ENCODE results near the gene RIMBP2. TPM values are rescaled to one million over a fixed set of nuclear protein-coding genes. Genes with fewer than 3 reads are reported as not detected.
"Not testable (repeated sequence)": the region's sequence is repeated elsewhere in the genome, so short reads cannot be mapped to it uniquely, and the experiment has no call there.

Gene RIMBP2
- total and polyA plus RNA-seq, 4 donors = 0.05 to 2.9 (median 0.95) TPM

DNA sequence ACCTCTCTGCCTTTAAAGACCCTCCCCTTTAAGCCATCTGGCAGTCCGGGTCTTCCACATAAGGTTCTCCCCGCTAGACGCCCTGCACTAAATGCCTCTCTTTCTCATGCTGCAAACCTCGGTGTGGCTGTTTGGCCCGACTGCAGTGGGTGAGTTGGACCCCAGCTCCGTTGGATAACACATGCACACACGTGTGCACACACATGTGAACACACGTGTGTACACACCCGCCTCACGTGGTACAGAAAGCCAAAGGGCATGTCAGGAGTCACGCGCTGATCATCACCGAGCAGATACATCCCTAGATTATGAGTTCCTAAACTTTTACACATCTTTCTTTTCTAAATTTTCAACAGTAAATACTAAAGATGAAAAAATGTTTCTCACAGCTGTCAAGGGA is 68.3 kb downstream of the RIMBP2 start:
- no peaks in the 10 kb centered on the region for H3K4me1 ChIP-seq (ENCODE audit: control insufficient read depth in 5 of 5, insufficient read depth in 5 of 5, low read length in 5 of 5)
- no peaks in the 10 kb centered on the region for H3K36me3 ChIP-seq (ENCODE audit: control insufficient read depth in 4 of 4, insufficient read depth in 4 of 4, low read length in 4 of 4)
- DNase-seq = no peak
- H3K9me3 ChIP-seq (ENCODE audit: control insufficient read depth in 4 of 4, insufficient read depth in 3 of 4, low read length in 3 of 4) = peaks cover 0 to 2% (median 0%) of the 10 kb centered on the region in 4 donors
- H3K27me3 ChIP-seq (ENCODE audit: control insufficient read depth in 3 of 3, insufficient read depth in 3 of 3, low read length in 2 of 3) = peaks cover 0 to 7% (median 0%) of the 10 kb centered on the region in 3 donors
- 82 to 87% methylated on average over 13 of the region's 13 CpGs for WGBS, 2 donors
- TF ChIP-seq, protein P1, sequence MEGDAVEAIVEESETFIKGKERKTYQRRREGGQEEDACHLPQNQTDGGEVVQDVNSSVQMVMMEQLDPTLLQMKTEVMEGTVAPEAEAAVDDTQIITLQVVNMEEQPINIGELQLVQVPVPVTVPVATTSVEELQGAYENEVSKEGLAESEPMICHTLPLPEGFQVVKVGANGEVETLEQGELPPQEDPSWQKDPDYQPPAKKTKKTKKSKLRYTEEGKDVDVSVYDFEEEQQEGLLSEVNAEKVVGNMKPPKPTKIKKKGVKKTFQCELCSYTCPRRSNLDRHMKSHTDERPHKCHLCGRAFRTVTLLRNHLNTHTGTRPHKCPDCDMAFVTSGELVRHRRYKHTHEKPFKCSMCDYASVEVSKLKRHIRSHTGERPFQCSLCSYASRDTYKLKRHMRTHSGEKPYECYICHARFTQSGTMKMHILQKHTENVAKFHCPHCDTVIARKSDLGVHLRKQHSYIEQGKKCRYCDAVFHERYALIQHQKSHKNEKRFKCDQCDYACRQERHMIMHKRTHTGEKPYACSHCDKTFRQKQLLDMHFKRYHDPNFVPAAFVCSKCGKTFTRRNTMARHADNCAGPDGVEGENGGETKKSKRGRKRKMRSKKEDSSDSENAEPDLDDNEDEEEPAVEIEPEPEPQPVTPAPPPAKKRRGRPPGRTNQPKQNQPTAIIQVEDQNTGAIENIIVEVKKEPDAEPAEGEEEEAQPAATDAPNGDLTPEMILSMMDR (IDR thresholded peaks at IDR 0.05; ENCODE audit: control extremely low read depth, extremely low read depth) = no peak
- H3K9ac ChIP-seq (ENCODE audit: insufficient read depth in 1 of 2, low read length in 2 of 2) = no peak overlapping the region
- no peak for ATAC-seq (ENCODE audit: insufficient read depth, low FRiP score)
- H3K27ac ChIP-seq (ENCODE audit: low read depth in 1 of 2, low read length in 1 of 2) = no peak overlapping the region
- H3K4me3 ChIP-seq = no peak overlapping the region

DNA sequence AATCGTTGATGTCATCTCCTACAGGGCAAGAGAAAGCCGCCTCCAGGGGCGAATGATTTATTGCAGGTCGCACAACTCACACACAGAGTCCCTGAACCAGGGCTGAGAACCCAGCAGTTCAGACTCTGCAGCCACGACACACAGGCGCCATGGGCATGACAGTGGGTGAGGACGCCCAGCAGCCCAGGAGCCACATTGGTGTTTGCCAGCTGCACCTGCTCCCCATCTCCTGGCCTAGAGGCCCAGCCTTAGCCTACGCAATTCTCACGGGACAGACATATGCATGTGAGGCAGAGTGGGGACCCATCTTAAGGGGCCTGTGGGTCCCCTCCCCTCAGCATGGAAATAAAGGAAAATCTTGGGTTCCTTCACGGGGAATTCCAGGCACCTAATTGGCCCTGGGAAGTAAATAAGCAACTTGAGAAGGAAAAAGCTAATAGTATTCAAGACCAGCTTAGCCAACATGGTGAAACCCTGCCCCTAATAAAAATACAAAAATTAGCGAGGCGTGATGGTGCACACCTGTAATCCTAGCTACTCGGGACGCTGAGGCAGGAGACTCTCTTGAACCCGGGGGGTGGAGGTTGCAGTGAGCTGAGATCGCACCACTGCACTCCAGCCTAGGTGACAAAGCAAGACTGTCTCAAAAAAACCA is 69.3 kb downstream of the RIMBP2 start:
- Histone ChIP-seq H3K9ac (ENCODE audit: insufficient read depth in 1 of 2, low read length in 2 of 2) (no peak overlapping the region), H3K4me1 (ENCODE audit: control insufficient read depth in 5 of 5, insufficient read depth in 5 of 5, low read length in 5 of 5) (no peaks in the 10 kb centered on the region), H3K27me3 (ENCODE audit: control insufficient read depth in 3 of 3, insufficient read depth in 3 of 3, low read length in 2 of 3) (peaks cover 0 to 7% (median 0%) of the 10 kb centered on the region in 3 donors), H3K4me3 (no peak overlapping the region), H3K9me3 (ENCODE audit: control insufficient read depth in 4 of 4, insufficient read depth in 3 of 4, low read length in 3 of 4) (peaks cover 0 to 2% (median 0%) of the 10 kb centered on the region in 4 donors), H3K36me3 (ENCODE audit: control insufficient read depth in 4 of 4, insufficient read depth in 4 of 4, low read length in 4 of 4) (no peaks in the 10 kb centered on the region), H3K27ac (ENCODE audit: low read depth in 1 of 2, low read length in 1 of 2) (no peak overlapping the region)
- TF ChIP-seq, protein P1 (IDR thresholded peaks at IDR 0.05; ENCODE audit: control extremely low read depth, extremely low read depth) = no peak
- DNase-seq = no peak
- 85 to 89% methylated on average over 16 of the region's 16 CpGs for WGBS, 2 donors
- ATAC-seq (ENCODE audit: insufficient read depth, low FRiP score) = no peak

DNA sequence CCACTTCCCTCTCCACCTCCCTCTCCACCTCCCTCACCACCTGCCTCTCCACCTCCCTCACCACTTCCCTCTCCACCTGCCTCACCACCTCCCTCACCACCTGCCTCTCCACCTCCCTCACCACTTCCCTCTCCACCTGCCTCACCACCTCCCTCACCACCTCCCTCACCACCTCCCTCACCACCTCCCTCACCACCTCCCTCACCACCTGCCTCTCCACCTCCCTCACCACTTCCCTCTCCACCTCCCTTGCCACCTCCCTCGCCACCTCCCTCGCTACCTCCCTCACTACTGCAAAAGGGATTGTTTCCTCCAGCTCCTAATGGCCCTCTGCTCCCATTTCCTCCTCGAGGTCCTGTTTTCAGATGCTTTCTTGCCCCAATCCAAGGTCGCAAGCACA is 69.9 kb downstream of the RIMBP2 start:
- not testable (repeated sequence) for H3K27me3 ChIP-seq (ENCODE audit: control insufficient read depth in 3 of 3, insufficient read depth in 3 of 3, low read length in 2 of 3); H3K27ac ChIP-seq (ENCODE audit: low read depth in 1 of 2, low read length in 1 of 2); ATAC-seq (ENCODE audit: insufficient read depth, low FRiP score); H3K4me3 ChIP-seq; H3K4me1 ChIP-seq (ENCODE audit: control insufficient read depth in 5 of 5, insufficient read depth in 5 of 5, low read length in 5 of 5); H3K9ac ChIP-seq (ENCODE audit: insufficient read depth in 1 of 2, low read length in 2 of 2); H3K9me3 ChIP-seq (ENCODE audit: control insufficient read depth in 4 of 4, insufficient read depth in 3 of 4, low read length in 3 of 4); DNase-seq; H3K36me3 ChIP-seq (ENCODE audit: control insufficient read depth in 4 of 4, insufficient read depth in 4 of 4, low read length in 4 of 4)
- 74 to 77% methylated on average over 4 of the region's 4 CpGs for WGBS, 2 donors

DNA sequence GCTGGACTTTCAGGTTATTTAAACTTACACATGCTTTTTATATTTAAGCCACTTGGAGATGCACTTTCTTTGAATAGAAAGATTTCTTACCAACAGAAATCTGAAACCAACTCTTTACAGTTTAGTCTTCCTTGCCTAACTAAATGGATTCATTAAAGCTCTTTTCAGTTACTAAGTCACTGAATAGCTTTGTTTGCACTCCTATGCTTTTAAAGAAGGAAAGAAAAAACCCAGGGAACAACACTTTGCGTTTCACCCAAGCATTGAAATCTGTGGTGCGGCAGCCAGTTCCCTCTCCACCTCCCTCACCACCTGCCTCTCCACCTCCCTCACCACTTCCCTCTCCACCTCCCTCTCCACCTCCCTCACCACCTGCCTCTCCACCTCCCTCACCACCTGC is 70.3 kb downstream of the RIMBP2 start:
- Histone ChIP-seq H3K4me3 (no peak overlapping the region), H3K9me3 (ENCODE audit: control insufficient read depth in 4 of 4, insufficient read depth in 3 of 4, low read length in 3 of 4) (peaks cover 0 to 2% (median 0%) of the 10 kb centered on the region in 4 donors), H3K9ac (ENCODE audit: insufficient read depth in 1 of 2, low read length in 2 of 2) (no peak overlapping the region), H3K27ac (ENCODE audit: low read depth in 1 of 2, low read length in 1 of 2) (no peak overlapping the region), H3K36me3 (ENCODE audit: control insufficient read depth in 4 of 4, insufficient read depth in 4 of 4, low read length in 4 of 4) (no peaks in the 10 kb centered on the region), H3K27me3 (ENCODE audit: control insufficient read depth in 3 of 3, insufficient read depth in 3 of 3, low read length in 2 of 3) (peaks cover 0 to 7% (median 0%) of the 10 kb centered on the region in 3 donors), H3K4me1 (ENCODE audit: control insufficient read depth in 5 of 5, insufficient read depth in 5 of 5, low read length in 5 of 5) (no peaks in the 10 kb centered on the region)
- ATAC-seq (ENCODE audit: insufficient read depth, low FRiP score) (no peak), DNase-seq (no peak)
- TF ChIP-seq, protein P1 (IDR thresholded peaks at IDR 0.05; ENCODE audit: control extremely low read depth, extremely low read depth) = no peak
- 29 to 78% methylated on average over 2 of the region's 2 CpGs for WGBS, 2 donors

Data from lung (tissue), 12 donors.